T-cell (primary cell): Measurements from ENCODE around the gene ADAM33. TPM values are rescaled to one million over a fixed set of nuclear protein-coding genes. Genes with fewer than 3 reads are reported as not detected.
A peak's percentile ranks its signal among the peaks of the same experiment; 100 is the strongest.

Experiments used
- ATAC-seq, 4 experiments: fragments of 200-7000 bp in 3 of 4; fragments of 150-1000 bp in 1 of 4; cut with Tn5 transposase; replicated peaks in 1 of 4; 1 replicate in 3 of 4; 2 replicates in 1 of 4; pipeline ENCODE4 v1.10.0; 2021; ENCODE audit warnings: moderate library complexity in 3 of 4, mild to moderate bottlenecking in 2 of 4, moderate number of reproducible peaks in 1 of 4
- CTCF ChIA-PET, 2 donors: fragments of 300-600 bp; sonication (Branson Sonifier 250); formaldehyde crosslinking; loops; one replicate each; lab custom pipeline; 2022; ENCODE audit warnings: antibody characterized with exemption in 2 of 2; lab: Charles Lee
- POLR2A ChIA-PET, 2 donors: fragments of 300-600 bp; sonication (Branson Sonifier 250); formaldehyde crosslinking; loops; one replicate each; lab custom pipeline; 2022; ENCODE audit warnings: antibody characterized with exemption in 2 of 2; lab: Charles Lee
- DNase-seq, 35 experiments: peaks; one replicate each; pipeline versions ENCODE4 v3.0.0 to v3.0.0-alpha.2; 2013 to 2023
- H3K27ac ChIP-seq: one replicate; pipeline ENCODE4 v1.5.1; 2013; ENCODE audit warnings: low read length
- H3K27me3 ChIP-seq, 2 experiments: replicated peaks in 1 of 2; 1 replicate in 1 of 2; 2 replicates in 1 of 2; pipeline versions ENCODE4 v1.6.1 to v1.7.0; 2013; ENCODE audit warnings: low read length in 1 of 2, mixed read lengths in 1 of 2; ENCODE audit not compliant: control insufficient read depth in 2 of 2, insufficient read depth in 2 of 2; ENCODE audit errors: extremely low read depth in 1 of 2
- H3K36me3 ChIP-seq, 2 donors: 1 replicate in 1 of 2; 2 replicates in 1 of 2; pipeline versions ENCODE4 v1.6.1 to v1.7.0; 2013; ENCODE audit warnings: low read length in 1 of 2; ENCODE audit not compliant: control insufficient read depth in 2 of 2, insufficient read depth in 1 of 2; ENCODE audit errors: extremely low read depth in 1 of 2
- H3K4me1 ChIP-seq, 2 experiments: 1 replicate in 1 of 2; 2 replicates in 1 of 2; pipeline versions ENCODE4 v1.6.1 to v1.7.0; 2013; ENCODE audit warnings: low read length in 2 of 2, mixed read lengths in 1 of 2; ENCODE audit not compliant: insufficient read depth in 2 of 2, control insufficient read depth in 1 of 2; ENCODE audit errors: extremely low read depth in 1 of 2
- H3K4me3 ChIP-seq, 2 donors: 1 replicate in 1 of 2; 2 replicates in 1 of 2; pipeline versions ENCODE4 v1.5.1 to v1.7.0; 2013; ENCODE audit warnings: mild to moderate bottlenecking in 2 of 2, low read length in 1 of 2, moderate library complexity in 1 of 2; ENCODE audit not compliant: control insufficient read depth in 1 of 2; ENCODE audit errors: extremely low read depth in 1 of 2
- H3K9me3 ChIP-seq: 2 replicates; pipeline ENCODE4 v1.7.0; 2013
- H3K27ac Mint-ChIP-seq, 2 donors: one replicate each; pipeline ENCODE4 v1.8.0; 2020 to 2021; ENCODE audit warnings: mild to moderate bottlenecking in 2 of 2, mixed read lengths in 2 of 2
- H3K27me3 Mint-ChIP-seq, 2 donors: one replicate each; pipeline ENCODE4 v1.8.0; 2021 to 2022; ENCODE audit warnings: mixed read lengths in 2 of 2
- H3K36me3 Mint-ChIP-seq: one replicate; pipeline ENCODE4 v1.8.0; 2021; ENCODE audit warnings: mixed read lengths
- H3K4me1 Mint-ChIP-seq, 3 donors: one replicate each; pipeline ENCODE4 v1.8.0; 2020 to 2022; ENCODE audit warnings: mixed read lengths in 3 of 3, mild to moderate bottlenecking in 1 of 3
- H3K4me3 Mint-ChIP-seq, 3 donors: one replicate each; pipeline ENCODE4 v1.8.0; 2020 to 2022; ENCODE audit warnings: mild to moderate bottlenecking in 3 of 3, mixed read lengths in 3 of 3, moderate library complexity in 3 of 3
- H3K9me3 Mint-ChIP-seq, 3 donors: one replicate each; pipeline ENCODE4 v1.8.0; 2020 to 2022; ENCODE audit warnings: mixed read lengths in 3 of 3
- WGBS: methylation state at CpG from one replicate; pipeline ENCODE4 v1.1.5; 2013; ENCODE audit warnings: missing lambda C conversion rate; ENCODE audit not compliant: insufficient coverage; 5-methylcytosine and 5-hydroxymethylcytosine counted together
- total RNA-seq, 35 experiments: library from RNA in 6 of 35; stranded (reverse) in 6 of 35; fragments of 120-200 nt in 1 of 35; gene quantifications; one replicate each; pipeline versions ENCODE4 v1.2.1 to v1.2.4 and lab custom pipeline; 2013 to 2026

The ADAM33 gene, protein sequence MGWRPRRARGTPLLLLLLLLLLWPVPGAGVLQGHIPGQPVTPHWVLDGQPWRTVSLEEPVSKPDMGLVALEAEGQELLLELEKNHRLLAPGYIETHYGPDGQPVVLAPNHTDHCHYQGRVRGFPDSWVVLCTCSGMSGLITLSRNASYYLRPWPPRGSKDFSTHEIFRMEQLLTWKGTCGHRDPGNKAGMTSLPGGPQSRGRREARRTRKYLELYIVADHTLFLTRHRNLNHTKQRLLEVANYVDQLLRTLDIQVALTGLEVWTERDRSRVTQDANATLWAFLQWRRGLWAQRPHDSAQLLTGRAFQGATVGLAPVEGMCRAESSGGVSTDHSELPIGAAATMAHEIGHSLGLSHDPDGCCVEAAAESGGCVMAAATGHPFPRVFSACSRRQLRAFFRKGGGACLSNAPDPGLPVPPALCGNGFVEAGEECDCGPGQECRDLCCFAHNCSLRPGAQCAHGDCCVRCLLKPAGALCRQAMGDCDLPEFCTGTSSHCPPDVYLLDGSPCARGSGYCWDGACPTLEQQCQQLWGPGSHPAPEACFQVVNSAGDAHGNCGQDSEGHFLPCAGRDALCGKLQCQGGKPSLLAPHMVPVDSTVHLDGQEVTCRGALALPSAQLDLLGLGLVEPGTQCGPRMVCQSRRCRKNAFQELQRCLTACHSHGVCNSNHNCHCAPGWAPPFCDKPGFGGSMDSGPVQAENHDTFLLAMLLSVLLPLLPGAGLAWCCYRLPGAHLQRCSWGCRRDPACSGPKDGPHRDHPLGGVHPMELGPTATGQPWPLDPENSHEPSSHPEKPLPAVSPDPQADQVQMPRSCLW
- total RNA-seq = not detected
- 0.07 TPM for total RNA-seq (2013)
- total RNA-seq (lab: John Stamatoyannopoulos, UW) = 0 to 0.20 (median 0) reads per million in 29 experiments

DNA sequence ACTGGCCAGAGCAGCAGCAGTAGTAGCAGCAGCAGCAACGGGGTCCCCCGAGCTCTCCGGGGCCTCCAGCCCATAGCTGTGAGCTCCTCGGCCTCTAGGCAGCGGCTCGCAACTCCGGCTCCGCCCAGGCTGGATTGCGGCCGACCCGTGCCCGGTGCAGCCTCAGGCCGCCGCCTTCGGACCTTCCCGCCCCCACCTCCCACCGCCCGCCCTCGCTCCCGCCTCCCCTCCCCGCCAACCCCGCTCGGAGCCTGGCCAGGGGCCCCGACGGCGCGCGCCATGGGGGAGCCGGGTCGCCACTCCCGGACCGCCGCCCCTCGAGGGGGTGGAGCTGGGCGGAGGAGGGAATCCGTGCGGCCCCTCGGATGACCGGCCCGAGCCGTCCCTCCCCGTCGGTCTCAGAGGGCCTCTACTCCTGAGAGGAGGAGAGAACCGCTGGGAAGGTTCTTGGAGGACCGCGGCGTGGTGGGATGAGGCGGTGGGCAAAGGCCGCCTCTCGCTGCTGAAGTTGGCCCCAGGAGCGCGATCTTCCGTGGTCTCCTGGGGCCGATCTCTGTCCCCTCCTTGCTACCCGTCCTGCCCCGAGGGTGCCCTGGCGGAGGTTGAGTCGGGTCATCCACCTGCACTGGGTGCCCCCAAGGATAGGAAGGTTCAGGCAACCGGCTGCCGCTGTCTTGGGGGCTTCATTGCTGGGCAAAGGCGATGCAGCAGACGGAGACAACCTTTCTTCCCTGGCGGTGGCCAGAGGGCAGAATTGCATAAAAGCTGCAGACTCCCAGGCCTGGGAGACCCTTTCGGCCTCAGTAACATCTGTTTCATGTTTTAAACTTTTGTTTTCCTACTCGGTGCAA lies at the start of gene ADAM33:
Gene ADAM33, minus strand, starts transcription at position 80 of the 851 bp plus-strand sequence. Its CDS starts 6 bp downstream, at position 74.
- CTCF ChIA-PET = no interaction called here
- H3K9me3 ChIP-seq = no peaks in the 10 kb centered on the region
- peaks cover 0 to 8% of the 10 kb centered on the region in 2 experiments for H3K4me1 ChIP-seq
- H3K36me3 Mint-ChIP-seq = no peaks in the 10 kb centered on the region
- peaks cover 0 to 6% (median 0%) of the 10 kb centered on the region in 3 donors for H3K4me1 Mint-ChIP-seq
- DNase-seq (no peak), ATAC-seq (no peak)
- H3K4me3 Mint-ChIP-seq = peak within 1 kb of the TSS in 1 of 3 donors; percentile 34
- H3K9me3 Mint-ChIP-seq = no peaks in the 10 kb centered on the region
- 11% methylated on average over 44 of the region's 65 CpGs for WGBS
- no peaks in the 10 kb centered on the region for H3K36me3 ChIP-seq
- H3K27me3 ChIP-seq = peaks cover 0 to 61% of the 10 kb centered on the region in 2 experiments
- peaks cover 34 to 52% of the 10 kb centered on the region in 2 donors for H3K27me3 Mint-ChIP-seq
- POLR2A ChIA-PET = no interaction called here
- H3K27ac ChIP-seq = no peak within 1 kb of the TSS
- H3K27ac Mint-ChIP-seq = no peak within 1 kb of the TSS
- no peak within 1 kb of the TSS for H3K4me3 ChIP-seq

DNA sequence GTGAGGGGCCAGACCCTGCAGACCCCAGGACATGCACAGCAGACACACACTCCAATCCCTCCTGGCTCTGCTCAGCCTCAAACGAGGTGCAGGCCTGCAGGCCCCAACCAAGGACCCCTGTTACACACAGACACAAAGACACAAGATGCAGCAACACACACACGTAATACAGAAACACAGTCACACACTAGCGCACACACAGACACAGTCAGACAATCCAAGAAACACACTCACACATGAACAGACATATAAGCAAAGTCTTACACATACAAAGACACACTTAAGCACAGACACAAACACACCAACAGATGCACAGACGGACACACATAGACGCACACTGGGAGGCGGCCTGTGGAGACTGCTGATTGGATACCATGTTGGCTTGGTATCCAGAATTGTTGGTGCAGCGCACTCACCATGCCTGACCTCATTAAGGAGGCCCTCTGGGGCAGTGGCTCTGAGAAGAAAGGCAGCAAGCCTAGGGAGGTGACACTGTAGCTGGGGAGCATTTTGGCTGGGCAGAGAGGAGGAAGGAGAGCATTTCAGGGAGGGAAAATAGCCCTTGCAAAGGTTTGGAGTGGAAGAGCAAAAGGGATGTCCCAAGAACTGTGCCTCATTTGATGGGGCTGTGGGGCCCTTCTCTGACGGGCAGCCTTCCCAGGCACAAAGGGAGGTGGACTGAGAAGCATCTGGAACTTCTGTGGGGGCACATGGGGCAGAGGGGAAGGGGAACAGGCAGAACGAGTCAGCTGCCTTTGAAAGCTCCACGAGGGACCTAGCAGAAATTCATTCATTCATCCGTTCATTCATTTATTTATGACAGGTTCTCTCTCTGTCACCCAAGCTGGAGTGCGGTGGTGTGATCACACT lies 49.2 kb upstream of the ADAM33 start:
- DNase-seq (no peak), ATAC-seq (no peak)
- Mint-ChIP-seq H3K36me3 (no peaks in the 10 kb centered on the region), H3K4me1 (peaks cover 0 to 3% (median 0%) of the 10 kb centered on the region in 3 donors), H3K27me3 (peaks cover 45 to 61% of the 10 kb centered on the region in 2 donors), H3K9me3 (no peaks in the 10 kb centered on the region), H3K4me3 (peak overlapping the region in 1 of 3 donors; percentile 38), H3K27ac (peak overlapping the region in 1 of 2 donors; percentile 11)
- Histone ChIP-seq H3K4me3 (no peak overlapping the region), H3K4me1 (peaks cover 0 to 5% of the 10 kb centered on the region in 2 experiments), H3K9me3 (no peaks in the 10 kb centered on the region), H3K27me3 (peaks cover 2 to 73% of the 10 kb centered on the region in 2 experiments), H3K36me3 (no peaks in the 10 kb centered on the region), H3K27ac (no peak overlapping the region)
- POLR2A ChIA-PET = no interaction called here
- CTCF ChIA-PET = interaction anchor here in 1 of 2 donors (0.5 kb wide), 1 partner anchor 88 kb away, joined by 6 read pairs; no protein-coding TSS in a partner anchor
- 81% methylated on average over 7 of the region's 12 CpGs for WGBS

DNA sequence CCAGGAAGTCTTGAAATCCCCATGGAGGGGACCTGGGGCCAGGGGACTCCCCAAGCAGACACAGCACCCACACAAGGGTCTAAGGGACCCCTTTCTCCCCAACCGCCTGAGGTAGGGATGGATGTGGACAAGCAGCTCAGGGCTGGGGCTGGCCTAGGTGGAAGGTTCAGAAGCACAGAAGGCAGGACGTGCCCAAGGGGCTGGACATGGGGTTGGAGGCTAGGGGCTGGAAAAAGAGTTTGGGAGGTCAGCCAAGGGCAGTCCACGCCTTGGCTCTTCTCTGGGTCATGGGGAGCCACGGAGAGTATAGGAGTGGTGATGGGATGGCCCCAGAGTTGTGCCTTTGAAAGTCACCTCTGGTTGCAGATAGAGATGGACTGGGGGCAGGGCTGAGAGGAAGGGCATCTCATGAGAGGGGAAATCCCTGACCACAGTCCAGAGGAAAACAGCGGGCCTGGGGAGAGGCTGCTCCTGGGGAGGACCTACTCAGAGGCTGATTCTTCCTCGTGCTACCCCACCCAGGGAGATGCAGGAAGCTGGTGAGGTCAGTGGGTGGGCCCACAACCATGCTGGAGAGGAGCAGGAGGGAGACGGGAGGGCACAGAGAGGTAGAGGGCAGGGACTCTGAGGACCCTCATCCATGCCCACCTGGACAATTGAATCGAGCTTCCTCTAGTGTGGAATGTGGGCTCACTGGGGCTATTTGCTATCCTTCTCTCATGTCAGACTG lies 48.2 kb upstream of the ADAM33 start:
- Histone ChIP-seq H3K36me3 (no peaks in the 10 kb centered on the region), H3K27ac (no peak overlapping the region), H3K4me1 (peaks cover 0 to 5% of the 10 kb centered on the region in 2 experiments), H3K27me3 (peaks cover 2 to 73% of the 10 kb centered on the region in 2 experiments), H3K9me3 (no peaks in the 10 kb centered on the region), H3K4me3 (no peak overlapping the region)
- H3K4me3 Mint-ChIP-seq = no peak overlapping the region
- H3K9me3 Mint-ChIP-seq = no peaks in the 10 kb centered on the region
- no peak overlapping the region for H3K27ac Mint-ChIP-seq
- POLR2A ChIA-PET = no interaction called here
- CTCF ChIA-PET = interaction anchor here in 1 of 2 donors (0.5 kb wide), 1 partner anchor 89 kb away, joined by 6 read pairs; no protein-coding TSS in a partner anchor
- H3K27me3 Mint-ChIP-seq = peaks cover 48 to 64% of the 10 kb centered on the region in 2 donors
- 55% methylated on average over 6 of the region's 8 CpGs for WGBS
- ATAC-seq (no peak), DNase-seq (no peak)
- no peaks in the 10 kb centered on the region for H3K36me3 Mint-ChIP-seq
- H3K4me1 Mint-ChIP-seq = peaks cover 0 to 3% (median 0%) of the 10 kb centered on the region in 3 donors

DNA sequence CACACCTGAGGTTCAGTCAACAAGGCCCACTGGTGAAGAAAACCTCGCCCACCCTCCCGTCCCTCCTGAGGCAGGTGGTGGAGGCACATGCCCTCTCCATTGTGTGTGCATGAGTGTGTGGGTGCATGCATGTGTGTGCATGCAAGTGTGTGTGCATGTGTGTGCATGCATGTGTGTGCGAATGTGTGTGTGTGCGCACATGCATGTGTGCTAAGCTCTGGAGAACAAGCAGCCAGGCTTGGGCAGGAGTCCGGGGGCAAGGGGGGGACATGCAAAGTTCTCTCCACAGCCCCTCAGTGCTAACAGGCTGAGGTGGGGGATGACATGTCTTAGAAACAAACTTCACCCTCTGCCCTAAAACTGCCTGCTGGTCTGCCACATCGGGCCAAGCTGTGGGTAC lies 47.6 kb upstream of the ADAM33 start:
- no peak overlapping the region for H3K4me3 Mint-ChIP-seq
- no peaks in the 10 kb centered on the region for H3K9me3 Mint-ChIP-seq
- ChIA-PET CTCF (no interaction called here), POLR2A (no interaction called here)
- peaks cover 49 to 67% of the 10 kb centered on the region in 2 donors for H3K27me3 Mint-ChIP-seq
- peaks cover 2 to 72% of the 10 kb centered on the region in 2 experiments for H3K27me3 ChIP-seq
- no peaks in the 10 kb centered on the region for H3K36me3 ChIP-seq
- no peaks in the 10 kb centered on the region for H3K36me3 Mint-ChIP-seq
- no peaks in the 10 kb centered on the region for H3K9me3 ChIP-seq
- H3K4me3 ChIP-seq = no peak overlapping the region
- peaks cover 0 to 5% of the 10 kb centered on the region in 2 experiments for H3K4me1 ChIP-seq
- no peak overlapping the region for H3K27ac Mint-ChIP-seq
- H3K4me1 Mint-ChIP-seq = peaks cover 0 to 3% (median 0%) of the 10 kb centered on the region in 3 donors
- ATAC-seq (no peak), DNase-seq (no peak)
- no peak overlapping the region for H3K27ac ChIP-seq
- 85% methylated on average over 4 of the region's 6 CpGs for WGBS

DNA sequence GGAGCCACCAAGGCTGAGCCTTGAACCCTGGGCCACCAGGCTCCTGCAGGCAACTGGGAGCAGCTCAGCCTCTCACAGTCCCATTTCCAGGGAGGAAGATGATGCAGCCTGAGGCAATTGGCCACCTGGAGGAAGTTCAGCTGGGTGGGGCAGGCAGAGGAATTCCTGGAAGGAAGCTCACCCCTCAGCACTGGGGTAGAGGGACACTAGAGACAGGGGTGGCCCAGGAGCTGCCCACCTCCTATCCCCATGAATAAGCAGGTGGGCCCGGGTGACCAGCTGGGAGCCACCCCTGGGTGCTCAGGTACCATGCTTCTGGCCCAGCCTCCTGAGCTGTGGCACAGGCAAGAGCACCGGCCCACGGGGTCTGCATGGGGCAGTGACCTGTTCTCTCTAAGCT lies 47.1 kb upstream of the ADAM33 start:
- Histone ChIP-seq H3K27me3 (peaks cover 2 to 72% of the 10 kb centered on the region in 2 experiments), H3K27ac (no peak overlapping the region), H3K36me3 (no peaks in the 10 kb centered on the region), H3K4me1 (peaks cover 0 to 5% of the 10 kb centered on the region in 2 experiments), H3K9me3 (no peaks in the 10 kb centered on the region), H3K4me3 (no peak overlapping the region)
- Mint-ChIP-seq H3K9me3 (no peaks in the 10 kb centered on the region), H3K4me3 (no peak overlapping the region), H3K36me3 (no peaks in the 10 kb centered on the region), H3K27ac (no peak overlapping the region), H3K4me1 (peaks cover 0 to 3% (median 0%) of the 10 kb centered on the region in 3 donors), H3K27me3 (peaks cover 52 to 68% of the 10 kb centered on the region in 2 donors)
- WGBS = no CpG with 5 or more reads among the region's 3 CpGs
- ChIA-PET CTCF (no interaction called here), POLR2A (no interaction called here)
- DNase-seq = no peak
- no peak for ATAC-seq
